NCI-H2196 (cell line): Measurements from ENCODE around the gene ACSL5.

ENCODE experiments used
- DNase-seq: peaks from one replicate; lab custom pipeline; 2025; ENCODE audit not compliant: unreplicated experiment; lab: John Stamatoyannopoulos, UW

ACSL5 gene

DNA sequence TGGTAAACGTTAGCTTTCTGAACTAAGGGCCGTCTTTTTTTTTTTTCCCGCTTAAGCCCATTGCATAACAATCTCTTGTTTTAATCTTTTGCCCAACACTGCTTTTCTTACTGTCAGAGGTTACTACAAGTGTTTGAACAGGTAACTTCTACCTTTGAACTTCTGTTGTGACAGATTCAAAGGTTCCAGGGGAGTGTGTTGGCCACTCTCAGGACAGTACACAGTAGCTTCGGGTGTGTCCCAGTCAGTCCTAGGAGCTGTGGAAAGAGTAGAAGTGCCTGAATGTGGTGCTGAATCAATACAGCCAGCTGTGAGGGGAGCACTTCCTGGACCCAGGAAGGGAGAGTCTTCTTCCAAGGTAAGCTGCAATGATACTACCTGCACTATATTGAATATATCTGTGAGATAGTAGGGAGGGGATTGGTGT, at the start of gene ACSL5:
ACSL5 (plus strand) TSS at position 205 of the 427 bp plus-strand sequence. CDS start 20,831 bp downstream, outside the sequence.
- DNase-seq: no peak

GRCh38 chr10:112327678-112328077, 46.2 kb upstream of the ACSL5 start:
- no peak for DNase-seq

- no peak for DNase-seq
Measured at GRCh38 chr10:112330162-112330561, 43.8 kb upstream of the ACSL5 start.

- DNase-seq: no peak
Measured at GRCh38 chr10:112330607-112331160, 43.2 kb upstream of the ACSL5 start.

- DNase-seq: no peak
Measured at GRCh38 chr10:112332022-112332421, 41.9 kb upstream of the ACSL5 start.

GRCh38 chr10:112332509-112333228, 41.2 kb upstream of the ACSL5 start:
- DNase-seq: no peak

- DNase-seq: no peak
Measured at GRCh38 chr10:112333452-112333851, 40.5 kb upstream of the ACSL5 start.

- DNase-seq: no peak
Measured at GRCh38 chr10:112335111-112335867, 38.6 kb upstream of the ACSL5 start.

DNA sequence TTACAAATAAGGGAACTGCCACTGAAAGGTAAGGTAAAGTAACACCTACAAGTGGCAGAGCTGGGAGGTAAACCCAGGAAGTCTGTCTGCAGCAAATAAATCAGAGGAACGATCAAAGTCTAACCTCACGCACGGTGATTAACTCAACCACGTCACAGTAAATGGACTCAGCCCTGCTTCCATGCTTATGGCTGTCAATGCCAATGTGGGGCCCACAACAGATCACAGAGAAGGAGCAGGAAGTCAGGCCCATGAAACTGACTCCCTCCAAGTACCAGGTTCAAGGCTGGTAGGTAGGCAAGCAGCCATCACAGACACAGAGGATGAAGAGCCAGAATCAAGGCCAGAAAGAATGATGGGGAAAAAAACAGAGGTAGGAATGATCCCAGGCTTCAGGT, 38.0 kb upstream of the ACSL5 start:
- DNase-seq: no peak

DNA sequence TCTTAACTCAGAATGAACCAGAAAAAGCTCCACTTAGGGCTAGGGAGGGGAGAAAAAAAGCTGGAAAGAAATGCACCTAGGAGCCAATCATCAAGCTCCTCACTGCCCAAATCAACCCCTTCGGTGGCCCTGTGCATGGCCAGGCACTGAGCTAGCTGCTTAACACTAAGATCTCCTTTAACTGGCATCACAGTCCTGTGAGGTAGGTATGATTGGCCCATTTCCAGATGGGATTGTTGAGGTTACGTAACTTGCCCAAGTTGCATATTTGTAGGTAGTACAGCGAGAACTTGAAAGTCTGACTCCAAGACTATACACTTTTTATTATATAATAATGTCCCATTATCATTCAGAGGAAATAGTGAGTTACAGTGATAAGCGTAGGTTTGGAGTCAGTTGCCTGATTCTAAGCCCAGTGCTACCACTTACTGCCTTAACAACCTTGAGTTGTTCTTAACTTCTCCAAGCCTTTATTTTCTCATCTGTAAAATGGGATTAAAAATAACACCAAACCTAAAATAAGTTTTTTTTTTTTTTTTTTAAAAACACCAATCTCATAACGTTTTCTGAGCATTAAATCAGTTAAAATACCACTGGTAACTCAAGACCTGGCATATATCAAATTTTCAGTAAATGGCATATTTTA, 37.2 kb upstream of the ACSL5 start:
- DNase-seq: no peak

GRCh38 chr10:112338957-112339356, 35.0 kb upstream of the ACSL5 start:
- no peak for DNase-seq

DNA sequence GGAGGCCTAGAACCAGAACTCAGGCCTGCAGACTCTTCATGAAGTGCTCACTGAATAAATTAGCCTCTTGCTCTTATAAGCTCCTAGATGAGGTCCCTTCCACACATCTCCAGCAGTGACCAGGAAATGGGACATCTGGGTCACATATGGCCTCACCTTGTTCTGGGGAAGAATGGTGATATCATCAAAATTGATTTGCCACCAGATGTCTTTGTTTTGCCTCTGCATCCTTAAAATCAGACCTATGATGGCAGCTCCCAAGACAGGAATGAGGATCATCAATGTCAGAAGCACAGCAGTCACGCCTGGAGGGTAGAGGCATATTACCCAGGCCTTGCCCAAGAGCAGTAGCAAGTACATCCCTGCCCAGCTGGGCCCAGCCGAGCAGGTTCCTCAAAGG, 33.3 kb upstream of the ACSL5 start:
- DNase-seq: no peak

DNA sequence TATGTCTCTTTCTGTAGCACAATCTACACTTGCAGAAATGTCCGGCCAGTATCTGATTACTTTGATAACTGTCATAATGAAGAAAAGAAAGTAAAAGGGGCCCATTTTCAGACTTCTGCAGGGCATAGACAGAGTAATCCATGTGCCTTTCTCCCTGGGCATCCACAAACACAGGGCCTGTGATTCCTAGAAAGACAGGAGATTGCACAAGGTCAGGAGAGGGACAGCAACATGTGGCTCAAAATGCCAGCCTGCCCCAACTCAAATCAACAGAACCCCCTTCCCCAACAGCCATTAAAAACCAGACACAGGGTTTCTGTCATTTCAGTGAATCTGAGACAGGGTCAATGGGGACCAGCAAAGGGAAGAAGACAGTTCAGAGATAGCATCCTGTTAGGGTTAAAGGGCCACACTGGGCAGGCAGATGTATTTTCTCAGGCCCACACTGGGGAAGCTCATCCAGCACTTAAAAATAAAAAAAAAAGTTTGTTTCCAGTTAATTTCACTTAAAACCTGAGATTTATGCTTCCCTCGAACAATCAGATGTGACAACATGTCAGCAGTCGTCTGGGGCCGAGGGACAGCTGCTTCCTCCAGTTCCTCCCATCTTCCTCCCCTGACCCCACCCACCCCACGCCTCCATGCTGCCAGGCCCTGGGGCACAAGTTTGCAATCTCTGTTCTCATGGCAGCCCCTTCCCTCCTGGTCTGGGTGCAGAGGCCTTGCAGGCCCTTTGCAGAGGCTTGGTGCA, 30.7 kb upstream of the ACSL5 start:
- DNase-seq: no peak

- no peak for DNase-seq
Measured at GRCh38 chr10:112344261-112344660, 29.7 kb upstream of the ACSL5 start.

DNA sequence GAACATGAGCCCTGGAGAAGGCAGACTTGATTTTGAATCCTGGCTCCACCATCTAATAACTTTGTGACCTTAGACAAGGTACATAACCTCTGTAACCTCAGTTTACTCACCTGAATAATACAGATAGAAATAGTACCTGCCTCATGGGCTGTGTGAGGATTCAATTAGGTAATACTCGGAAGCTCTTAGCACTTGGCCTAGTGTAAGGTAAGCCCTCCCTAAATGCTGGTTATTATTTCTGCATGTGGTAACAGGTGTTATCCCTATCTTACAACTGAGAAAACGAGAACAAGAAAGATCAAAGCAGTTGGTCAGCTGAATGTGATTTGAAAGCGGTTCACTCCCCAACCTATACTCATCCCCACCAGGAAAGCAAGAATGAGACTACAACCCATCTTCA, 28.7 kb upstream of the ACSL5 start:
- no peak for DNase-seq

- DNase-seq: no peak
Measured at GRCh38 chr10:112345743-112346142, 28.2 kb upstream of the ACSL5 start.

GRCh38 chr10:112346774-112347173, 27.1 kb upstream of the ACSL5 start:
- DNase-seq: no peak

- DNase-seq: no peak
Measured at GRCh38 chr10:112347709-112348671, 25.9 kb upstream of the ACSL5 start.

- no peak for DNase-seq
Measured at GRCh38 chr10:112348759-112349158, 25.2 kb upstream of the ACSL5 start.
